OCI-LY1 (cell line): ENCODE results near the gene KCNB1.

Experiments
- H2AFZ ChIP-seq: fragments of 200-600 bp; sonication (generic), shearing (Covaris generic); 2 replicates; pipeline ENCODE4 v1.6.0; 2014; ENCODE audit warnings: antibody characterized with exemption, mild to moderate bottlenecking, low read length
- H3F3A ChIP-seq: fragments of 200-600 bp; sonication (generic), shearing (Covaris generic); 2 replicates; pipeline ENCODE4 v1.6.0; 2014; ENCODE audit warnings: mild to moderate bottlenecking, antibody characterized with exemption, low read length, moderate library complexity; ENCODE audit not compliant: insufficient read depth
- H3K27ac ChIP-seq: fragments of 200-600 bp; sonication (generic); 2 replicates; pipeline ENCODE4 v1.5.1; 2014; ENCODE audit warnings: low read length, mixed run types, mild to moderate bottlenecking, low read depth; ENCODE audit not compliant: poor library complexity, severe bottlenecking
- H3K27me3 ChIP-seq: fragments of 200-600 bp; sonication (generic); 2 replicates; pipeline ENCODE4 v1.6.0; 2014; ENCODE audit warnings: antibody characterized with exemption, mild to moderate bottlenecking, low read length, moderate library complexity; ENCODE audit not compliant: insufficient read depth
- H3K36me3 ChIP-seq: fragments of 200-600 bp; sonication (generic); 2 replicates; pipeline ENCODE4 v1.6.1; 2014; ENCODE audit warnings: mild to moderate bottlenecking, antibody characterized with exemption, low read length, moderate library complexity, mixed read lengths; ENCODE audit not compliant: insufficient read depth
- H3K4me1 ChIP-seq: fragments of 200-600 bp; sonication (generic); 2 replicates; pipeline ENCODE4 v1.5.1; 2014; ENCODE audit warnings: mild to moderate bottlenecking, low read length, moderate library complexity; ENCODE audit not compliant: insufficient read depth, severe bottlenecking
- H3K4me2 ChIP-seq: fragments of 200-600 bp; sonication (generic), shearing (Covaris generic); 2 replicates; pipeline ENCODE4 v1.6.1; 2014; ENCODE audit warnings: low read length
- H3K4me3 ChIP-seq: fragments of 200-600 bp; sonication (generic); 2 replicates; pipeline ENCODE4 v1.5.1; 2014; ENCODE audit warnings: low read length, low read depth, mild to moderate bottlenecking, mixed read lengths; ENCODE audit not compliant: poor library complexity, severe bottlenecking
- H3K79me2 ChIP-seq: fragments of 200-600 bp; shearing (Covaris generic); 2 replicates; pipeline ENCODE4 v1.6.1; 2016; ENCODE audit warnings: mixed run types, low read length, mixed read lengths; ENCODE audit not compliant: insufficient read depth
- H3K9ac ChIP-seq: fragments of 200-600 bp; sonication (generic), shearing (Covaris generic); 2 replicates; pipeline ENCODE4 v1.6.1; 2014; ENCODE audit warnings: mild to moderate bottlenecking, low read length, mixed read lengths
- H3K9me2 ChIP-seq: fragments of 200-600 bp; sonication (generic), shearing (Covaris generic); 2 replicates; pipeline ENCODE4 v1.6.1; 2014; ENCODE audit warnings: low read depth, mild to moderate bottlenecking, low read length, mixed read lengths
- H3K9me3 ChIP-seq: fragments of 200-600 bp; shearing (Covaris generic); 2 replicates; pipeline ENCODE4 v1.6.1; 2014; ENCODE audit warnings: low read length, mixed read lengths
- H4K20me1 ChIP-seq: fragments of 200-600 bp; sonication (generic), shearing (Covaris generic); 2 replicates; pipeline ENCODE4 v1.6.0; 2016; ENCODE audit warnings: mild to moderate bottlenecking, low read length; ENCODE audit not compliant: insufficient read depth
- CTCF ChIP-seq: fragments of 200-600 bp; sonication (generic), shearing (Covaris generic); IDR thresholded peaks from 2 replicates; pipeline ENCODE4 v1.5.1; 2017; ENCODE audit warnings: mild to moderate bottlenecking, antibody characterized with exemption, low read length, moderate library complexity, mixed read lengths
- EZH2 ChIP-seq: fragments of 200-600 bp; sonication (generic), shearing (Covaris generic); IDR thresholded peaks from 2 replicates; pipeline ENCODE4 v1.8.0; 2017; ENCODE audit warnings: borderline replicate concordance, mixed run types, mild to moderate bottlenecking, antibody characterized with exemption, low read length, moderate library complexity, mixed read lengths

The KCNB1 gene

DNA sequence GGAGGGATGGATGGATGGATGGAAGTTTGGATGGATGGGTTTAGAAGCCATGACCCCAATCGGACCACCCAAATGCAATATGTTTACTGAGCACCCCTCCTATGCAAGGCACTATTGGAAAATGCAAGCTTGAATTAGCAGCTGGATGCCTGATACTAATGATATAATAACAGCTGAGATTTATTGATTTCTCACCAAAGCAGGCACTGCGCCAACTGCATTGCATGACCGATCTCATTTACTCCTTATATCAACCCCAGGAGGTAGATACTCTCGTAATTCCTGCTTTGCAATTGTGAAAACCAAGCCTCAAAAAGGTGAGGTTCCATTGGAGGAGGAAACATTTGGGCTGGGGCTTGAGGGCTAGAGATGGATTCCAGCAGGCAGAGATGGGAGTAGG, 89.7 kb downstream of the KCNB1 start:
- Histone ChIP-seq H4K20me1 (no peaks in the 10 kb centered on the region), H3K27ac (no peak overlapping the region), H3K4me3 (no peak overlapping the region), H3K79me2 (no peaks in the 10 kb centered on the region), H3K27me3 (no peaks in the 10 kb centered on the region), H2AFZ (no peak overlapping the region), H3K36me3 (no peaks in the 10 kb centered on the region), H3K9me2 (no peaks in the 10 kb centered on the region), H3K9me3 (no peaks in the 10 kb centered on the region), H3K4me2 (no peak overlapping the region), H3F3A (no peaks in the 10 kb centered on the region), H3K4me1 (no peaks in the 10 kb centered on the region), H3K9ac (no peak overlapping the region)
- TF ChIP-seq EZH2 (no peak), CTCF (no peak)

GRCh38 chr20:49391404-49392245, 90.8 kb downstream of the KCNB1 start:
- no peak overlapping the region for H2AFZ ChIP-seq
- no peaks in the 10 kb centered on the region for H4K20me1 ChIP-seq
- H3K4me1 ChIP-seq = no peaks in the 10 kb centered on the region
- H3K27ac ChIP-seq = no peak overlapping the region
- H3F3A ChIP-seq = no peaks in the 10 kb centered on the region
- no peaks in the 10 kb centered on the region for H3K9me2 ChIP-seq
- no peak overlapping the region for H3K9ac ChIP-seq
- no peak overlapping the region for H3K4me2 ChIP-seq
- H3K4me3 ChIP-seq = no peak overlapping the region
- H3K36me3 ChIP-seq = no peaks in the 10 kb centered on the region
- TF ChIP-seq CTCF = no peak
- TF ChIP-seq EZH2 = no peak
- H3K9me3 ChIP-seq = no peaks in the 10 kb centered on the region
- H3K79me2 ChIP-seq = no peaks in the 10 kb centered on the region
- H3K27me3 ChIP-seq = no peaks in the 10 kb centered on the region

GRCh38 chr20:49389854-49390253, 92.6 kb downstream of the KCNB1 start:
- TF ChIP-seq EZH2 = no peak
- no peak for TF ChIP-seq CTCF
- Histone ChIP-seq H4K20me1 (no peaks in the 10 kb centered on the region), H3K27ac (no peak overlapping the region), H3K27me3 (no peaks in the 10 kb centered on the region), H3K36me3 (no peaks in the 10 kb centered on the region), H3K4me2 (no peak overlapping the region), H2AFZ (no peak overlapping the region), H3K9me3 (no peaks in the 10 kb centered on the region), H3K9ac (no peak overlapping the region), H3K4me3 (no peak overlapping the region), H3K79me2 (no peaks in the 10 kb centered on the region), H3K9me2 (no peaks in the 10 kb centered on the region), H3K4me1 (no peaks in the 10 kb centered on the region), H3F3A (no peaks in the 10 kb centered on the region)
